ENCODE results near the gene ACTL6B. TPM values are rescaled to one million over a fixed set of nuclear protein-coding genes. Genes with fewer than 3 reads are reported as not detected.

The ACTL6B gene
- total RNA-seq, 1 experiment from 2014 or later = not detected

GRCh38 chr7:100600730-100601038, 55.6 kb downstream of the ACTL6B start:
- DNase-seq (ENCODE audit: low spot score) = no peak

- no peak for DNase-seq (ENCODE audit: low spot score)
These were observed 56.1 kb downstream of the ACTL6B start for GRCh38 chr7:100599911-100600729.

DNA sequence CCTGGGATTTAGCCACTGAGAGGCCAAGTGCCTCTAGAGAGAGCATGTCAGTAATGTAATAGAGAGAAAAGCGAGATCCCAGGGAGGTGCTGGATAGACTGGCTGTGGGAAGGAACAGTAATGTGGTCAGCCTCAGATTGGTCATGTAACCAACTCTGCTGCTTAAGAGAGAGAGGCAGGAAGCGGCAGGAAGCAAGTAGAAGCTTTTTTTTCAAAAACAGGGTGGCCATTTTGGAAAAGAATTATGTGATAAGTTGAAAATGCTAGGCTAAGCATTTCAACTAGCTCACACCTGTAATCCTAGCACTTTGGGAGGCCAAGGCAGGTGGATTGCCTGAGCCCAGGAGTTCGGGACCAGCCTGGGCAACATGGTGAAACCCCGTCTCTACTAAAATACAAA, 57.8 kb downstream of the ACTL6B start:
- DNase-seq (ENCODE audit: low spot score) = no peak

GRCh38 chr7:100595188-100595587, 61.1 kb downstream of the ACTL6B start:
- no peak for DNase-seq (ENCODE audit: low spot score)

Other genes with a start within 250 kb of the ACTL6B start
- gene ZCWPW1, start 227.7 kb downstream of the ACTL6B start, total RNA-seq (2014; rRNA removed; shearing (Covaris generic)) = 1.9 and 2.2 TPM in 2 replicates
- 25.8 and 28.5 TPM in 2 replicates for gene MEPCE, start 226.6 kb downstream of the ACTL6B start, total RNA-seq (2014; rRNA removed; shearing (Covaris generic))
- 22.6 and 31.5 TPM in 2 replicates for gene PPP1R35, start 220.0 kb downstream of the ACTL6B start, total RNA-seq (2014; rRNA removed; shearing (Covaris generic))
- gene SPACDR, start 192.2 kb downstream of the ACTL6B start, total RNA-seq (2014; rRNA removed; shearing (Covaris generic)) = 0.84 and 1.0 TPM in 2 replicates
- gene TSC22D4, start 177.2 kb downstream of the ACTL6B start, total RNA-seq (2014; rRNA removed; shearing (Covaris generic)) = 19.4 and 28.2 TPM in 2 replicates
- gene NYAP1, start 172.5 kb downstream of the ACTL6B start, total RNA-seq (2014; rRNA removed; shearing (Covaris generic)) = not detected in 2 replicates
- 4.9 and 7.6 TPM in 2 replicates for gene AGFG2, start 117.2 kb downstream of the ACTL6B start, total RNA-seq (2014; rRNA removed; shearing (Covaris generic))
- gene SAP25, start 82.5 kb downstream of the ACTL6B start, total RNA-seq (2014; rRNA removed; shearing (Covaris generic)) = not detected in 2 replicates
- gene LRCH4, start 70.3 kb downstream of the ACTL6B start, total RNA-seq (2014; rRNA removed; shearing (Covaris generic)) = 3.4 TPM in 2 replicates
- gene FBXO24, start 70.1 kb downstream of the ACTL6B start, total RNA-seq (2014; rRNA removed; shearing (Covaris generic)) = 0.15 TPM in 1 of 2 replicates, not detected in the other
- 123 and 180 TPM in 2 replicates for gene PCOLCE, start 54.1 kb downstream of the ACTL6B start, total RNA-seq (2014; rRNA removed; shearing (Covaris generic))
- 10.1 and 18.5 TPM in 2 replicates for gene MOSPD3, start 43.9 kb downstream of the ACTL6B start, total RNA-seq (2014; rRNA removed; shearing (Covaris generic))
- 0.25 TPM in 1 of 2 replicates, not detected in the other for gene TFR2, start 14.9 kb downstream of the ACTL6B start, total RNA-seq (2014; rRNA removed; shearing (Covaris generic))
- 65.0 and 67.1 TPM in 2 replicates for gene GNB2, start 17.3 kb upstream of the ACTL6B start, total RNA-seq (2014; rRNA removed; shearing (Covaris generic))
- gene GIGYF1, start 37.8 kb upstream of the ACTL6B start, total RNA-seq (2014; rRNA removed; shearing (Covaris generic)) = 2.6 and 4.1 TPM in 2 replicates
- 61.6 and 80.1 TPM in 2 replicates for gene POP7, start 49.7 kb upstream of the ACTL6B start, total RNA-seq (2014; rRNA removed; shearing (Covaris generic))
- gene EPO, start 64.0 kb upstream of the ACTL6B start, total RNA-seq (2014; rRNA removed; shearing (Covaris generic)) = not detected in 2 replicates
- gene ZAN, start 77.1 kb upstream of the ACTL6B start, total RNA-seq (2014; rRNA removed; shearing (Covaris generic)) = not detected in 2 replicates
- gene EPHB4, start 171.1 kb upstream of the ACTL6B start, total RNA-seq (2014; rRNA removed; shearing (Covaris generic)) = 29.9 and 37.1 TPM in 2 replicates
- gene SLC12A9, start 196.3 kb upstream of the ACTL6B start, total RNA-seq (2014; rRNA removed; shearing (Covaris generic)) = 4.9 and 5.6 TPM in 2 replicates
- 78.5 and 95.5 TPM in 2 replicates for gene TRIP6, start 210.9 kb upstream of the ACTL6B start, total RNA-seq (2014; rRNA removed; shearing (Covaris generic))
- 44.3 and 46.8 TPM in 2 replicates for gene SRRT, start 218.7 kb upstream of the ACTL6B start, total RNA-seq (2014; rRNA removed; shearing (Covaris generic))
- gene UFSP1, start 233.3 kb upstream of the ACTL6B start, total RNA-seq (2014; rRNA removed; shearing (Covaris generic)) = 6.3 and 6.7 TPM in 2 replicates
- gene ACHE, start 239.4 kb upstream of the ACTL6B start, total RNA-seq (2014; rRNA removed; shearing (Covaris generic)) = 0.15 TPM in 1 of 2 replicates, not detected in the other